ENCODE results near the gene COL13A1. TPM values are rescaled to one million over a fixed set of nuclear protein-coding genes. Genes with fewer than 3 reads are reported as not detected.
A peak's percentile ranks its signal among the peaks of the same experiment; 100 is the strongest.

Gene COL13A1
- total RNA-seq, 6 experiments from 2014 or later: 0.18 to 0.44 (median 0.30) TPM; not detected in 2

GRCh38 chr10:69867699-69868558 is 66.2 kb downstream of the COL13A1 start:
- Histone ChIP-seq H3K27ac (no peak overlapping the region), H3K9me3 (no peaks in the 10 kb centered on the region), H3K36me3 (no peaks in the 10 kb centered on the region), H3K4me3 (no peak overlapping the region), H3K27me3 (no peaks in the 10 kb centered on the region), H3K4me1 (no peaks in the 10 kb centered on the region)
- ATAC-seq: no peak
- WGBS (ENCODE audit: insufficient coverage, low coverage, low lambda C conversion rate, missing lambda C conversion rate): 44% methylated on average over 3 of the region's 13 CpGs
- DNase-seq: no peak
- intact Hi-C loops (cut with DNase I): no loop called here
- no peak for TF ChIP-seq POLR2A (IDR thresholded peaks at IDR 0.05)
- no peak for TF ChIP-seq CTCF (IDR thresholded peaks at IDR 0.05)

- WGBS (ENCODE audit: insufficient coverage, low coverage, low lambda C conversion rate, missing lambda C conversion rate): 20% methylated on average over 1 of the region's 2 CpGs
- no peak for TF ChIP-seq CTCF (IDR thresholded peaks at IDR 0.05)
- no peak for TF ChIP-seq POLR2A (IDR thresholded peaks at IDR 0.05)
- H3K4me3 ChIP-seq: no peak overlapping the region
- H3K27ac ChIP-seq: no peak overlapping the region
- H3K27me3 ChIP-seq: no peaks in the 10 kb centered on the region
- no peak for ATAC-seq
- no peaks in the 10 kb centered on the region for H3K9me3 ChIP-seq
- no peaks in the 10 kb centered on the region for H3K4me1 ChIP-seq
- no peaks in the 10 kb centered on the region for H3K36me3 ChIP-seq
- DNase-seq: no peak
- intact Hi-C loops (cut with DNase I): no loop called here
These were observed 67.1 kb downstream of the COL13A1 start for GRCh38 chr10:69868821-69869220.

- DNase-seq (peak in 1 of 3 donors; percentile 50), ATAC-seq (peak; percentile 8 to 66 (median 50))
- Histone ChIP-seq H3K27ac (no peak overlapping the region), H3K9me3 (no peaks in the 10 kb centered on the region), H3K4me1 (no peaks in the 10 kb centered on the region), H3K27me3 (no peaks in the 10 kb centered on the region), H3K36me3 (no peaks in the 10 kb centered on the region), H3K4me3 (no peak overlapping the region)
- 67% methylated on average over 1 of the region's 3 CpGs for WGBS (ENCODE audit: insufficient coverage, low coverage, low lambda C conversion rate, missing lambda C conversion rate)
- TF ChIP-seq CTCF (IDR thresholded peaks at IDR 0.05): no peak
- no peak for TF ChIP-seq POLR2A (IDR thresholded peaks at IDR 0.05)
- intact Hi-C loops (cut with DNase I): no loop called here
These were observed 67.7 kb downstream of the COL13A1 start for GRCh38 chr10:69869291-69869961.

- H3K27me3 ChIP-seq: no peaks in the 10 kb centered on the region
- WGBS (ENCODE audit: insufficient coverage, low coverage, low lambda C conversion rate, missing lambda C conversion rate): 66% methylated on average over 7 of the region's 7 CpGs
- no peak for ATAC-seq
- H3K4me3 ChIP-seq: no peak overlapping the region
- H3K27ac ChIP-seq: no peak overlapping the region
- intact Hi-C loops (cut with DNase I): no loop called here
- no peaks in the 10 kb centered on the region for H3K9me3 ChIP-seq
- no peaks in the 10 kb centered on the region for H3K36me3 ChIP-seq
- TF ChIP-seq POLR2A (IDR thresholded peaks at IDR 0.05): no peak
- TF ChIP-seq CTCF (IDR thresholded peaks at IDR 0.05): no peak
- no peaks in the 10 kb centered on the region for H3K4me1 ChIP-seq
- DNase-seq: no peak
These were observed 68.9 kb downstream of the COL13A1 start for GRCh38 chr10:69870591-69870990.
